HS-5 (cell line): ENCODE measurements around the gene KLHL15.

ENCODE experiments used
- DNase-seq: peaks from one replicate; pipeline ENCODE4 v3.0.0-alpha.2; 2012; ENCODE audit warnings: low read depth

Gene KLHL15

GRCh38 chrX:23952984-23953907 is 73.7 kb downstream of the KLHL15 start:
- DNase-seq, result no peak

GRCh38 chrX:23952391-23952790 is 74.6 kb downstream of the KLHL15 start:
- no peak for DNase-seq

GRCh38 chrX:23945206-23945605 is 81.8 kb downstream of the KLHL15 start:
- no peak for DNase-seq

- no peak for DNase-seq
These were observed 82.8 kb downstream of the KLHL15 start for GRCh38 chrX:23944234-23944633.

GRCh38 chrX:23939203-23939602 is 87.8 kb downstream of the KLHL15 start:
- no peak for DNase-seq

- DNase-seq, result no peak
These were observed 88.3 kb downstream of the KLHL15 start for GRCh38 chrX:23938690-23939089.

- no peak for DNase-seq
These were observed 89.9 kb downstream of the KLHL15 start for GRCh38 chrX:23937100-23937499.

GRCh38 chrX:23936180-23936579 is 90.8 kb downstream of the KLHL15 start:
- DNase-seq, result no peak

- no peak for DNase-seq
These were observed 91.9 kb downstream of the KLHL15 start for GRCh38 chrX:23935106-23935505.
